CD1c-positive myeloid dendritic cell (primary cell): Measurements from ENCODE around the gene RAB3B.
"Not testable (repeated sequence)": the region's sequence is repeated elsewhere in the genome, so short reads cannot be mapped to it uniquely, and the experiment has no call there.

ENCODE experiments used
- DNase-seq: peaks from one replicate; pipeline ENCODE4 v3.0.0-alpha.2; 2016; ENCODE audit errors: extremely low spot score

The RAB3B gene

GRCh38 chr1:51989582-51990477 lies 670 bp downstream of the RAB3B start:
- DNase-seq: no peak

DNA sequence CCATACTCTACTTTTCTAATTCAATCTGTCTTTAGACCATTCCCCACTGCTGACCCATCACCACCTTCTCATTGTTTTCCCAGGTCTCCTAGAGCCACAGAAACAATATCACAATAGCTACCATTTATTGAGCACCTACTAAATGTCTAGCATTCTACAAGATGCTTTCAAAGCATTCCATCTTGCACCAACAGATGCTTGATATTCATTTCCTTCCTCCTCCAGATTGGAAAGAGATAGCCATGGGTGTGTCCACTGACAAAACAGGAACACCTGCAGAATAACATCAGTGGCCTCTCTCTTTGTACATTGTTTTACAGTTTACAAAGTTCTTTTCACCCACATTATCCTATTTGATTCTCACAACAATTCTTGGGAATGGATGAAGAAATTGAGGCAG lies 2.2 kb downstream of the RAB3B start:
- no peak for DNase-seq

- no peak for DNase-seq
Measured at GRCh38 chr1:51986718-51987117, 3.8 kb downstream of the RAB3B start.

DNA sequence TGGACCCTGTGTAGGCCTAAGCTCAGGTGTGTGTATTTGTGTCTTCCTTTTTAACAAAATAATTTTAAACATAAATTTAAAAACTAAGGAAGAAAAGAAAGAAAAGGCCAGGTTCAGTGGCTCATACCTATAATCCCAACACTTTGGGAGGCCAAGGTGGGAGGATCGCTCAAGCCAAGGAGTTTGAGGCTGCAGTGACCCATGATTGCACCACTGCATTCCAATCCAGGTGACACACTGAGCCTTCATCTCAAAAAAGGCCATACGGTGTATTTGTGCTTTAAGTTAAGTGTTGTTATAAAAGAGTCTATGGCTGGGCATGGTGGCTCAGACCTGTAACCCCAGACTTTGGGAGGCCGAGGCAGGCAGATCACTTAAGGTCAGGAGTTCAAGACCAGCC lies 8.3 kb downstream of the RAB3B start:
- DNase-seq: no peak

- no peak for DNase-seq
Measured at GRCh38 chr1:51981555-51981954, 8.9 kb downstream of the RAB3B start.

DNA sequence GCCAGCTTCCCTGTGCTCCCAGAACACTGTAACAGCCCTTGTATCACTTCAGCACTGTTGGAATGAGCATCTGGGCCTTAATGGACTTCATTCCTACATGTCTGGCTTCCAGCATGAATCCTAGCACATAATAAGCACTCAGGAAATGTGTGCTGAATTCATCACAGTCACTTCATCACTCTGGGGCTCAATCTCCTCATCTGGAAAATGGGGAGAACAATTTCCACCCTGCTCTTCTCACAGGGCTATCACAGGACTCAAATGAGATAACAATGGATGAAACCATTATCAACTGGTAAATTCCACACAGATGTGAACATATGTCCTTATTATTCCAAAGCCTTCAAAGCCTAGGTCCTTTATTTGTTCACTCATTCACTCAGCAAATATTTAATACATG lies 12.4 kb downstream of the RAB3B start:
- DNase-seq: no peak

DNA sequence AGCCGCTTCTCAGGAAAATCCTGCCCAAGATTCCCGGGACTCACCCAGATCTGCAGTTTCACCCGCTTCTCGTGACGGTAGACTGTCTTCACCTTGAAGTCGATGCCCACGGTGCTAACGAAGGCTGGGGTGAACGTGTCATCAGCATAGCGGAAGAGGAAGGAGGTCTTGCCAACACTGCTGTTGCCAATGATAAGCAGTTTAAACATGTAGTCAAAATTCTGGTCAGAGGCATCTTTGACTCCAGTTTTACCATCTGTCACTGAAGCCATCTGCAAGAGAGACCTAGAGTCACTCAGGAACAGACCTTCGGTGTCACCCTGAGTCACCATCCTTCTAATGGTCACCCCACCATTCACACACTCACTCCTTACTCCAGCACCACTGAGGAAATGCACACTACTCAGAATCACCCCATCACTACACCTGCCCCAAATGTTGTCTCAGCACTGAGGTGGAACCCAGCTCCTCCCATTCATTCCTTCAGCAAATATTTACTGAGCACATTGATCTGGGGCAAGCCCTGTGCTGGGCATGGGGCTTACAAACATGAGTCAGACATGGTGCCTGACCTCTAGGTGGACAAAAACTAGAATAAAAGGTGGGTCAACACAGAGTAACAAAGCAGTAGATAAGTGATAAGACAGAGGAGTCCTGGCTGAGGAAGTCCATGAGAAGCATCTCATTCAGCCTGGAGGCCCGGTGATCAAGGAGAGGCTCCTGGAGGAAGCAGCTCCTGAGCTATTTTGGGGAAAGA lies 13.5 kb downstream of the RAB3B start:
- no peak for DNase-seq

- DNase-seq: no peak
Measured at GRCh38 chr1:51973587-51974474, 16.7 kb downstream of the RAB3B start.

DNA sequence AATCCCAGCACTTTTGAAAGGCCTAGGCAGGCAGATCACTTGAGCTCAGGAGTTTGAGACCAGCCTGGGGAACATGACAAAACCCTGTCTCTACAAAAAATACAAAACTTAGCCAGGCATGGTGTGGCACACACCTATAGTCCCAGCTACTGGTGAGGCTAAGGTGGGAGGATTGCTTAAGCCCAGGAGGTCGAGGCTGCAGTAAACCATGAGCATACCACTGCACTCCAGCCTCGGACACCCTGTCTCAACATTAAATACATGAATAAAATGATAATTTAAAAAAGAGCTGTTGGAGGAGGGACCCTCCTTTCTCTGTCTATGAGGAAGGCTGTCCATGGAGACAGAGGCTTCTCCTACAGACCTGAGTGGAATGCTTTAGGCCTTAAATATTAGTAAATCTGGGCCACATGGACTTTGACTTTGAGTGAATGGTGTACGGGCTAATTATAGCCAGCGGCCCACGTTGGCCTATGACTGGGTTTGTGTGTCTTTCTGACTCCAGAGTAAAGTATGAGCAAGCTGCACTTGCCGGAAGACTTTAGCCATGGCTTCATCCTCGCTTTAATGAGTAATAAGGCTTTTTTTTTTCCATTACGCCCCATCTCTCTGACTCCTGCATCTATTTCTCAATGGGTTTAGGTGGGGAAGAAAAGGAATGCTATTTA lies 21.3 kb downstream of the RAB3B start:
- no peak for DNase-seq

GRCh38 chr1:51968632-51969031 lies 21.9 kb downstream of the RAB3B start:
- no peak for DNase-seq

- not testable (repeated sequence) for DNase-seq
Measured at GRCh38 chr1:51967213-51967791, 23.2 kb downstream of the RAB3B start.

DNA sequence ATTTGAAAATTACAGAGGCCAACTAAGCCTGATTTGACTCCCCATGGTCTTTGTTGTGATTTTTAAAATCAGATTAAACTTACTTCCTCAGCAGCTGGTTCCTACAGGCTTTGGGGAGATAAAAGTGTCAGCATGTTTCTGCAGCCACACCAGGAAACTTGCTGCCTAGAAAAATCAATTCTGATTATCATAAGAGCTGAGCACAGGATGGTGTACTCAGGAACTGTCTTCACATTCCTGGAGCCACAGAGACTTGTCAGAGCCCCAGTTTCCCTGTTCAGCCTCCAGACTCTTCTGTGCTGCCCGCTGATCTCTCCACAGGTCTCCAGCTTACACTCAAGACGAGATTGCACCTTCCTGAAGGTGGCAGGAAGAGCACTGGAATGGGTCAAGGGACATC lies 23.9 kb downstream of the RAB3B start:
- no peak for DNase-seq

- no peak for DNase-seq
Measured at GRCh38 chr1:51964309-51964696, 26.2 kb downstream of the RAB3B start.

GRCh38 chr1:51963592-51964308 lies 26.8 kb downstream of the RAB3B start:
- no peak for DNase-seq

- DNase-seq: no peak
Measured at GRCh38 chr1:51962486-51963356, 27.8 kb downstream of the RAB3B start.

DNA sequence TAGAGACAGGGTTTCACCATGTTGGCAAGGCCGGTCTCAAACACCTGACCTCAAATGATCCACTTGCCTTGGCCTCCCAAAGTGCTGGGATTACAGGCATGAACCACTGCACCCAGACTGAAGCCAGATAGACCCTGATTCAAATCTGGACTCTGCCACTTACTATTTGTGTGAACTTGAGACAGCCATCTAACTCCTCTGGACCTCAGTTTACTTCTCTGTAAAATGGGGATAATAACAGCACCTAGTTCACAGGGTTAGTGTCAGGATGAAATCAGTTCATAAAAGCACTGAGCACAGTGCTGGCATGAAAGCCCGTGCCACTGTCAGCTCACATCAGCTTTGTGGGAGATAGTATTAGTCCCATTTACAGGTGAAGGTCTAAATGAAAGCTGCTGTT lies 28.5 kb downstream of the RAB3B start:
- no peak for DNase-seq

GRCh38 chr1:51961231-51961630 lies 29.3 kb downstream of the RAB3B start:
- DNase-seq: no peak

DNA sequence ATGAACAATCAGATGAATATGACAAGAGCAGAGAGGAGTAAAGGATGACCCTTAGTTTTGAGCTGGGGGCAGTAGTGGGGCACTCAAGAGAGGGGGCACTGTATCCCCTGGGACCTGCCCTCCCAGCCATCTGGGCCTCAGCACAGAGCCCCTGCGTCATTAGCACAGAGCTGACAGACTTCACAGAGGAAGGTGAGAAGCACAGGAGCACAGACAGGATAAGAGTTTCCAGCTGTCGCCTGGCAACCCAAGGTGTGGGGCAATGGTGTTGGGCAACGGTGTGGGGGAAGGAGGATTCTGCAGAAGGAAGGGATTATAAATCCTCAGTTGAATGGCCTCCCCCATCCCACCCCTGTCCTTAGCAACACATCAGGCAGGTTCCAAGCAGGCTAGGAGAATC lies 30.2 kb downstream of the RAB3B start:
- no peak for DNase-seq

- DNase-seq: no peak
Measured at GRCh38 chr1:51958824-51959223, 31.7 kb downstream of the RAB3B start.

DNA sequence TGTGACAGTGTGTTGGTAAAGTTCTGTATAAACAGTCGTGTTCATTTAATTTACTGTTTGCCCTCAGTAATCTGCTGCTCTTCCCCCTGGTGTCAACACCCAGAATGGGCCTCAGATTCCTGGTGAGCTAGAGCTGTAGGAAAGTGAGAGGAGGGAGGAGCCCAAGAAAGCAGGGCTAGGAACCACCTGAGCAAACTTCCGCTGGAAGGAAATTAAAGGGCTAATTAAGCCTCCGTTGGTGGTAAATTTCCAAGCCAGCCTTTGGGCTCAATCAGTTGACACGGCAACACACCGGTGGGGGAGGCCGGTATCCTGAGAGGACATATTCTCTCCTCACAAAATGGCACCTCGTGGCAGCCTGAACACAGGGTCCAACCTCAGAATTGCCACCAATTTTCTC lies 32.9 kb downstream of the RAB3B start:
- DNase-seq: no peak
